ENCODE data around the gene NPB. TPM values are rescaled to one million over a fixed set of nuclear protein-coding genes. Genes with fewer than 3 reads are reported as not detected.

The NPB gene
- polyA plus RNA-seq, 1 donor from 2014 or later: 1.3 TPM

DNA sequence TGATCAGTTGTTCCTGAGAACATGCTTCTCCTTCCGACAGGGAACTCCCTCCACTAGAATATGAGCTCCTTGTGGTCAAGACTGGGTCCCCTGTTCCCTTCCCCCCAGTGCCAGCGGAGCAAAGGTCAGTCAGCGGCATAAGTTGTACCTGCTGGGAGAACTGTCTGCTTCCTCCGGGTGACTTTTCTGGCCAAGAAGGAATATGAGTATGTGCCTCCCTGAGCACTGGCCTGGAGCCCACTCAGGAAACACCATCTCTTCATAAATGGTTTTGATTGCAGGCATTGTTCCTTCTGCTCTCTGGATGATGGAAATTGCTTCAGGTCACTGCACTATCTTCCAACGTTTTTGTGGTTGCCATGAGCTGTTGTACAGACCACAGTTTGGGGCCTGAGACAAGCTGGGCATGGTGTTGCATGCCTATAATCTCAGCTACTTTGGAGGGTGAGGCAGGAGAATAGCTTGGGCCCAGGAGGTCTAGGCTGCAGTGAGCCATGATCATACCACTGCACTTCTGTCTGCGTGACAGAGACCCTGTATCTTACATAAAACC is 38.8 kb upstream of the NPB start:
- H4K20me1 ChIP-seq (ENCODE audit: insufficient read depth): no peaks in the 10 kb centered on the region
- no peak overlapping the region for H3K9ac ChIP-seq (ENCODE audit: low read length)
- TF ChIP-seq TAF1 (IDR thresholded peaks at IDR 0.05; ENCODE audit: low read depth): no peak
- TF ChIP-seq POLR2AphosphoS5 (IDR thresholded peaks at IDR 0.05): peak; percentile 11
- peaks cover 28% of the 10 kb centered on the region for H3K79me2 ChIP-seq (replicated peaks; ENCODE audit: insufficient read depth, low read length)
- H3K4me2 ChIP-seq (ENCODE audit: low read length): no peak overlapping the region
- no peaks in the 10 kb centered on the region for H3K36me3 ChIP-seq (ENCODE audit: insufficient read depth, low read length)
- no peak overlapping the region for H3K4me3 ChIP-seq (ENCODE audit: low read length)
- no peaks in the 10 kb centered on the region for H3K27me3 ChIP-seq (ENCODE audit: insufficient read depth, low read depth, low read length)
- H3K9me3 ChIP-seq (ENCODE audit: low read length): no peaks in the 10 kb centered on the region
- H2AFZ ChIP-seq (ENCODE audit: low read depth, low read length): no peak overlapping the region
- H3F3A ChIP-seq (ENCODE audit: insufficient read depth, low read length, poor library complexity, severe bottlenecking): no peaks in the 10 kb centered on the region
- H3K9me2 ChIP-seq (ENCODE audit: insufficient read depth, low read length): no peaks in the 10 kb centered on the region
- no peak overlapping the region for H3K27ac ChIP-seq (ENCODE audit: low read length)

DNA sequence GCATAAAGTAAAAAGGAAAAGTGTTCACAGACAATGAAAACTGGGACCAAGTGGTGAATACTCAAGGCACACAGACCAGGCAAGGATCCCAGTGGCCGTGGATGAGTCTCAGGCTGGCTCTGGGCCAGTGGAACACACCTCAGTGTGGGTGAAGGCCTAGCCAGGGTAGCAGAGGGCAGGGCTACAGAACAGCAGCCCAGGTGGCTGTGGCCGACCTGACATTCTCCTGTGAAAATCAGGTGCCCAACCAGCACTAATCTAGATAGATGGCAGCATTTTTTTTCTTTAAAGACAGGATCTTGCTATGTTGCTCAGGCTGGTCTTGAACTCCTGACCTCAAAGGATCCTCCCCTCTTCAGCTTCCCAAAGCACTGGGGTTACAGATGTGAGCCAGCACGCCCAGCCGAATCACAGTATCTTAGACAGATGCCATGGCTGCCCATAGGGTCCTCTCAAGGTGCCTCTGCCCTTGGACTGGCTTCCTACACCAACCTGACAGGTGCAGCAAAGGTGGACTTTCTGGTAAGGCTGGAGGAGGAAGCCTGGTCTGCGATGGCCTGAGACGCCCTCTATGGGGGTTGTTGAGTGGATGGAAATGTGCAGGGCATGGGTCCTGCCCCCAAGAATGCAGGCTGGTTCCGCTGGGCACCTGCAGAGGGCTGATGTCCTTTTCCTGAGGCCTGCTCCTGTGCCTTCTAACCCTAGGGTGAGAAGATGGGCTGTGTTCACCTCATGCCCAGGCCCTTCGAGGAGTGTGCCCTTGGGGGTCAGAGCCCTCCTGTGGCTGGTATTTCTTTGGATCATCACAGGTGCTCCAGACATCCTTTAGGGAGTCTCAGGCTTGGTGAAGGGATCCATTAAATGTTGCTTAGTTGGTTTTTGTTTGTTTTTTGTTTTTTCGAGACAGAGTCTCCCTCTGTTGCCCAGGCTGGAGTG is 37.9 kb upstream of the NPB start:
- Histone ChIP-seq H3F3A (ENCODE audit: insufficient read depth, low read length, poor library complexity, severe bottlenecking) (no peaks in the 10 kb centered on the region), H3K9me2 (ENCODE audit: insufficient read depth, low read length) (no peaks in the 10 kb centered on the region), H3K36me3 (ENCODE audit: insufficient read depth, low read length) (no peaks in the 10 kb centered on the region), H3K4me3 (ENCODE audit: low read length) (no peak overlapping the region), H2AFZ (ENCODE audit: low read depth, low read length) (no peak overlapping the region), H3K27me3 (ENCODE audit: insufficient read depth, low read depth, low read length) (no peaks in the 10 kb centered on the region), H3K9me3 (ENCODE audit: low read length) (no peaks in the 10 kb centered on the region), H3K9ac (ENCODE audit: low read length) (no peak overlapping the region), H3K27ac (ENCODE audit: low read length) (no peak overlapping the region), H3K4me2 (ENCODE audit: low read length) (no peak overlapping the region), H3K79me2 (replicated peaks; ENCODE audit: insufficient read depth, low read length) (peaks cover 21% of the 10 kb centered on the region), H4K20me1 (ENCODE audit: insufficient read depth) (no peaks in the 10 kb centered on the region)
- TF ChIP-seq, protein P1, sequence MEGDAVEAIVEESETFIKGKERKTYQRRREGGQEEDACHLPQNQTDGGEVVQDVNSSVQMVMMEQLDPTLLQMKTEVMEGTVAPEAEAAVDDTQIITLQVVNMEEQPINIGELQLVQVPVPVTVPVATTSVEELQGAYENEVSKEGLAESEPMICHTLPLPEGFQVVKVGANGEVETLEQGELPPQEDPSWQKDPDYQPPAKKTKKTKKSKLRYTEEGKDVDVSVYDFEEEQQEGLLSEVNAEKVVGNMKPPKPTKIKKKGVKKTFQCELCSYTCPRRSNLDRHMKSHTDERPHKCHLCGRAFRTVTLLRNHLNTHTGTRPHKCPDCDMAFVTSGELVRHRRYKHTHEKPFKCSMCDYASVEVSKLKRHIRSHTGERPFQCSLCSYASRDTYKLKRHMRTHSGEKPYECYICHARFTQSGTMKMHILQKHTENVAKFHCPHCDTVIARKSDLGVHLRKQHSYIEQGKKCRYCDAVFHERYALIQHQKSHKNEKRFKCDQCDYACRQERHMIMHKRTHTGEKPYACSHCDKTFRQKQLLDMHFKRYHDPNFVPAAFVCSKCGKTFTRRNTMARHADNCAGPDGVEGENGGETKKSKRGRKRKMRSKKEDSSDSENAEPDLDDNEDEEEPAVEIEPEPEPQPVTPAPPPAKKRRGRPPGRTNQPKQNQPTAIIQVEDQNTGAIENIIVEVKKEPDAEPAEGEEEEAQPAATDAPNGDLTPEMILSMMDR (IDR thresholded peaks at IDR 0.05; ENCODE audit: poor library complexity, severe bottlenecking): no peak
- TF ChIP-seq EZH2 (IDR thresholded peaks at IDR 0.05; ENCODE audit: borderline replicate concordance, insufficient read depth, low read length, poor library complexity, severe bottlenecking) (no peak), TAF1 (IDR thresholded peaks at IDR 0.05; ENCODE audit: low read depth) (no peak), RAD21 (conservative IDR thresholded peaks at IDR 0.05) (no peak), SMC3 (conservative IDR thresholded peaks at IDR 0.05; ENCODE audit: poor library complexity) (no peak), EP300 (conservative IDR thresholded peaks at IDR 0.05; ENCODE audit: poor library complexity, severe bottlenecking) (no peak)
- TF ChIP-seq, protein P2, sequence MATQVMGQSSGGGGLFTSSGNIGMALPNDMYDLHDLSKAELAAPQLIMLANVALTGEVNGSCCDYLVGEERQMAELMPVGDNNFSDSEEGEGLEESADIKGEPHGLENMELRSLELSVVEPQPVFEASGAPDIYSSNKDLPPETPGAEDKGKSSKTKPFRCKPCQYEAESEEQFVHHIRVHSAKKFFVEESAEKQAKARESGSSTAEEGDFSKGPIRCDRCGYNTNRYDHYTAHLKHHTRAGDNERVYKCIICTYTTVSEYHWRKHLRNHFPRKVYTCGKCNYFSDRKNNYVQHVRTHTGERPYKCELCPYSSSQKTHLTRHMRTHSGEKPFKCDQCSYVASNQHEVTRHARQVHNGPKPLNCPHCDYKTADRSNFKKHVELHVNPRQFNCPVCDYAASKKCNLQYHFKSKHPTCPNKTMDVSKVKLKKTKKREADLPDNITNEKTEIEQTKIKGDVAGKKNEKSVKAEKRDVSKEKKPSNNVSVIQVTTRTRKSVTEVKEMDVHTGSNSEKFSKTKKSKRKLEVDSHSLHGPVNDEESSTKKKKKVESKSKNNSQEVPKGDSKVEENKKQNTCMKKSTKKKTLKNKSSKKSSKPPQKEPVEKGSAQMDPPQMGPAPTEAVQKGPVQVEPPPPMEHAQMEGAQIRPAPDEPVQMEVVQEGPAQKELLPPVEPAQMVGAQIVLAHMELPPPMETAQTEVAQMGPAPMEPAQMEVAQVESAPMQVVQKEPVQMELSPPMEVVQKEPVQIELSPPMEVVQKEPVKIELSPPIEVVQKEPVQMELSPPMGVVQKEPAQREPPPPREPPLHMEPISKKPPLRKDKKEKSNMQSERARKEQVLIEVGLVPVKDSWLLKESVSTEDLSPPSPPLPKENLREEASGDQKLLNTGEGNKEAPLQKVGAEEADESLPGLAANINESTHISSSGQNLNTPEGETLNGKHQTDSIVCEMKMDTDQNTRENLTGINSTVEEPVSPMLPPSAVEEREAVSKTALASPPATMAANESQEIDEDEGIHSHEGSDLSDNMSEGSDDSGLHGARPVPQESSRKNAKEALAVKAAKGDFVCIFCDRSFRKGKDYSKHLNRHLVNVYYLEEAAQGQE (IDR thresholded peaks at IDR 0.05; ENCODE audit: borderline replicate concordance): no peak
